ENCODE data around the gene KRTAP4-16.
A peak's percentile ranks its signal among the peaks of the same experiment; 100 is the strongest.
"Not testable (repeated sequence)": the region's sequence is repeated elsewhere in the genome, so short reads cannot be mapped to it uniquely, and the experiment has no call there.

Gene KRTAP4-16

DNA sequence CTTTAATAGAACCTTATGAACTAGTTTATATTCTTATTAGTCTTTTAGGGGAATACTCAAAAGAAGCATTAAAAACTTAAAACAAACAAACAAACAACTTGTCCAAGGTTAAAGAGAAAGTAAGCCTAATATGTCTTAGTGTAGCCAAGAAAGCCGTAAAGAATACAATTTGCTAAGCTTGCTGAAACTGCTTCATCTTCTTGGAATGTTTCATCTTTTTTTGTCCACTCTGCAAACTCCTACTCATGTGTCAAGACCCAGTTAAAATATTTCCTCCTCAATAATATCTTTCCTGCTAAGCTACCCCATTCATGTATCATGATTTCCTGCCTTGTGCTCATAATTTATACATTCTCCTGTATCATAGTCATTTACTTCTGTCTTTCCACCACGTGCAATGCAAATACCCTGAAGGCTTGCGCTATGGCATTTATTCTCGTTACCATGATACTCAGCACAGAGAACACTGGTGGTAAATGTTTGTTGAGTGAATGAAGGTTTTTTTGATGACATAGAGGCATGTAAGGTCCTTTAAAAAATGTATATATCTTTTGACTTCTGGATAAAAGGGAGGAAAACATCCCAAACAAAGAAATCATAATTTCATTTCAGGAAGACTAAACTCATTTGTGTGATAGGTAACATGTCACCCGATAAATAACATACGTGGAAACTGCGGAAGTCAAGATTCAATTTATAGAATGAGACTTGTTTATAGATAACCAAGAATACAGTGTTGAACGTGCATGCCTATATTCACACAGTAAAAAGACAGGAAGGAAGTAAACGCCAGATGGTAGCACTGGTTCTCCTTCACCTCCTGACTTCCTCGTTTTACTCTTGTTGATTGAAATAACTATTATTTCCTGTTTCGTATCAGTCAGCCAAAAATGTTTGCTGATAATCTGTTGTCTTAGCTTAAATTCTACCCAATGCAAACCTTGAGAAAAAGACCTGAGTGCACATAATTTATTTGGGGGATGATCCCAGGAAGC, 18.0 kb upstream of the KRTAP4-16 start:
- peak; percentile 44 for DNase-seq (ENCODE audit: low spot score)

- DNase-seq (ENCODE audit: low spot score): no peak
Observed at GRCh38 chr17:41118721-41119120, 16.7 kb upstream of the KRTAP4-16 start.

DNA sequence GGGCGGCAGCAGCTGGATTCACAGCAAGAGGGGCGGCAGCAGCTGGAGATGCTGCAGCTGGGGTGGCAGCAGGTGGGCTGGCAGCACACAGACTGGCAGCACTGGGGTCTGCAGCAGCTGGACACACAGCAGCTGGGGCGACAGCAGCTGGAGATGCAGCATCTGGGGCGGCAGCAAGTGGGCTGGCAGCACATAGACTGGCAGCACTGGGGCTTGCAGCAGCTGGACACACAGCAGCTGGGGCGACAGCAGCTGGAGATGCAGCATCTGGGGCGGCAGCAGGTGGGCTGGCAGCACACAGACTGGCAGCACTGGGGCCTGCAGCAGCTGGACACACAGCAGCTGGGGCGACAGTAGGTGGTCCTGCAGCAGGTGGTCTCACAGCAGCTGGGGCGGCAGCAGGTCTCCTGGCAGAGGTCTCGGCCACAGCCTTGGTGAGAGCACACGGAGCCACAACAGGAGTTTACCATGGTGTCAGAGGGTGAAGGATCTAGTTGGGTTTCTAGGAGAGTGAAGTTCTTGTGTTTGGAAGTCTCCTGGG, 15.9 kb upstream of the KRTAP4-16 start, which contains the start of gene KRTAP4-11:
TSS of gene KRTAP4-11 (minus strand) at position 528 of the 541 bp plus-strand sequence. CDS start at position 470, 58 bp downstream.
- DNase-seq (ENCODE audit: low spot score): not testable (repeated sequence)

- no peak for DNase-seq (ENCODE audit: low spot score)
Observed at GRCh38 chr17:41116297-41116696, 14.3 kb upstream of the KRTAP4-16 start.

DNA sequence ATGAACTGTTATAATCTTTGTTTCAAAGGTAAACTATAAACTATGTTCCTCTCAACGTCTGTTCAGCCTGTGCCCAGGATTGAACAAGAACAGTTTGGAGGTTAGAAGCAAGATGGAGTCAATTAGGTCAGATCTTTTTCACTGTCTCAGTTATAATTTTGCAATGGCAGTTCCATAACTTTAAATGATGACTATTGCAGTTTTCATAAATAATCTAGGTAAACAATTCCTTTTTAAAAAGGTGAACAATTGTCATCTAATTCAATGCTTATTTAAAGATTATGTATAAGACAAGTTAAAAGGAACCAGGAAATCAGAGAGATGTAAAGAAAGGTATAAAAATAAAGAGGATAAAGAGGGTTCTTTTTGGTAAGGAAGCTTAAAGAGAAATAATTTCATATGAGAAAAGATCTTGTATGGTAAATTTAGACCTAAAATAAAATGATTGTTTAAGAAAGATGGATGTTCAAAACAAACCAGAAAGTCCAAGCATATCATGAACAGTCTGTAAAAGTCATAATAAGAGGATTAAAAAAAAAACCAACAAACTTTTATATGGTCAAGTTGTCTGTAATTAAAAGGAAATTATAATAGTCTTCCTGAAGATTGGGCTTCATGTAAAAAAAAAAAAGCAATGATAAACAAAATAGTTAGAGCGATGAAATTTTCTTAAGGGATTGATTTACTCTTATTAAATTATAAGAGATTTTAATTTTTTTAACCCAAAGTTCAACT, 9.3 kb upstream of the KRTAP4-16 start:
- DNase-seq (ENCODE audit: low spot score): no peak

- not testable (repeated sequence) for DNase-seq (ENCODE audit: low spot score)
Observed at GRCh38 chr17:41108728-41109386, 6.8 kb upstream of the KRTAP4-16 start.

DNA sequence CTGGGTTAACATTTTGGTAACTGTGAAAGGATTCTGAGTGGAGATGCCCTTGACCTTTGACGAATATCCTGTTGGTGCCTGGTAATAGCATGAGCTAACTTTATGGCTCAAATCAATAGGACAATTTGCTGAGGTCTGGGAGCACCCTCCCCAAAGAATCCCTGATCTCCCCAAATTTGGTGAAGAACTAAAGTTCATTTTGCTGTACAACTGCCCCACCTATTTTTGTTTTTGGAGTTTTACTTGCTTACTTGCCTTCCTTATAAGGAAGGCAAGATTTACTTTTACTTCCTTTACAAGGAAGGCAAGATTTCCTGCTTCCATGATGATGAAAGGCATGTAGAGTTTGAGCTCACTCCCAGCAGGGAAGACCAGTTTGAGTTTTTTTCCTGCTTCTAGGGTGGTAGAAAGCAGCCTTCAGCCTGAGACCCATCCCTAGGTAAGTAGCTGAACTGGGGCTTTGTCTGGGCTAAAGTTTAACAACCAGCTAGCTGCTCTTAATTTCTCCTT, 6.0 kb upstream of the KRTAP4-16 start:
- no peak for DNase-seq (ENCODE audit: low spot score)

GRCh38 chr17:41105347-41105746, 3.3 kb upstream of the KRTAP4-16 start, which contains the start of gene KRTAP4-9:
Gene KRTAP4-9, plus strand, starts transcription at chr17:41105389. Its CDS starts 0 bp downstream, at chr17:41105389.
- DNase-seq (ENCODE audit: low spot score): not testable (repeated sequence)

GRCh38 chr17:41104386-41105038, 2.5 kb upstream of the KRTAP4-16 start:
- not testable (repeated sequence) for DNase-seq (ENCODE audit: low spot score)

GRCh38 chr17:41103896-41104295, 1.9 kb upstream of the KRTAP4-16 start:
- no peak for DNase-seq (ENCODE audit: low spot score)

DNA sequence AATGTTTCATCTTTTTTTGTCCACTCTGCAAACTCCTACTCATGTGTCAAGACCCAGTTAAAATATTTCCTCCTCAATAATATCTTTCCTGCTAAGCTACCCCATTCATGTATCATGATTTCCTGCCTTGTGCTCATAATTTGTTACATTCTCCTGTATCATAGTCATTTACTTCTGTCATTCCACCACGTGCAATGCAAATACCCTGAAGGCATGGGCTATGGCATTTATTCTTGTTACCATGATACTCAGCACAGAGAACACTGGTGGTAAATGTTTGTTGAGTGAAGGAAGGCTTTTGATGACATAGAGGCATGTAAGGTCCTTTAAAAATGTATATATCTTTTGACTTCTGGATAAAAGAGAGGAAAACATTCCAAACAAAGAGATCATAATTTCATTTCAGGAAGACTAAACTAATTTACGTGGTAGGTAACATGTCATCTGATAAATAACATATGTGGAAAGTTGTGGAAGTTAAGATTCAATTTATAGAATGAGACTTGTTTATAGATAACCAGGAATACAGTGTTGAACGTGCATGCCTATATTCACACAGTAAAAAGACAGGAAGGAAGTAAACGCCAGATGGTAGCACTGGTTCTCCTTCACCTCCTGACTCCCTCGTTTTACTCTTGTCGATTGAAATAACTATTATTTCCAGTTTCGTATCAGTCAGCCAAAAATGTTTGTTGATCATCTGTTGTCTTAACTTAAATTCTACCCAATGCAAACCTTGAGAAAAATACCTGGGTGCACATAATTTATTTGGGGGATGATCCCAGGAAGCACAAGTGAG, 2.1 kb downstream of the KRTAP4-16 start:
- DNase-seq (ENCODE audit: low spot score): not testable (repeated sequence)

- DNase-seq (ENCODE audit: low spot score): no peak
Observed at GRCh38 chr17:41098481-41098880, 3.5 kb downstream of the KRTAP4-16 start.

GRCh38 chr17:41098042-41098441, 4.0 kb downstream of the KRTAP4-16 start, which contains the start of gene KRTAP4-8:
Gene KRTAP4-8, minus strand, starts transcription at chr17:41098142. Its CDS starts 58 bp downstream, at chr17:41098084.
- DNase-seq (ENCODE audit: low spot score): no peak

DNA sequence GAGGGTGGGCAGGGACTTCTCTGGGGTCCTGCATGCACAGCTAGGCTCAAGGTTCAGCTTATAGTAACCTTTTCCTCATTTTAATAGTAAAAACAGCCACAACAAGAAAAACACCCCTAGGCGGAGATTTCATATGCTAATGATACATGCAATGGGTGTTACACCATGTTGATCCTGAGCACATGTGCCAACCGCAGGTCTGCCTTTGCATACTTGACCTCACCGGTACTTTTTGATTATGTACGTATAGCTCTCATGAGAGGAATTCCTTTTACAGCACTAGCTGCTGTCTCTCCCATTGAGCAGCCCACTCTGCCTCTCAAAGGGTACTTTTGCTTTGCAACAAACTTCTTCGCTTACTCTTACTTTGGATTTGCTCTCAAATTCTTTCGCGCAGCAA, 6.0 kb downstream of the KRTAP4-16 start:
- no peak for DNase-seq (ENCODE audit: low spot score)

GRCh38 chr17:41088760-41089352, 13.2 kb downstream of the KRTAP4-16 start:
- not testable (repeated sequence) for DNase-seq (ENCODE audit: low spot score)

GRCh38 chr17:41084100-41084856, 17.7 kb downstream of the KRTAP4-16 start, which contains the start of gene KRTAP4-7:
Gene KRTAP4-7, plus strand, starts transcription at chr17:41084150. Its CDS starts 57 bp downstream, at chr17:41084207.
- not testable (repeated sequence) for DNase-seq (ENCODE audit: low spot score)

DNA sequence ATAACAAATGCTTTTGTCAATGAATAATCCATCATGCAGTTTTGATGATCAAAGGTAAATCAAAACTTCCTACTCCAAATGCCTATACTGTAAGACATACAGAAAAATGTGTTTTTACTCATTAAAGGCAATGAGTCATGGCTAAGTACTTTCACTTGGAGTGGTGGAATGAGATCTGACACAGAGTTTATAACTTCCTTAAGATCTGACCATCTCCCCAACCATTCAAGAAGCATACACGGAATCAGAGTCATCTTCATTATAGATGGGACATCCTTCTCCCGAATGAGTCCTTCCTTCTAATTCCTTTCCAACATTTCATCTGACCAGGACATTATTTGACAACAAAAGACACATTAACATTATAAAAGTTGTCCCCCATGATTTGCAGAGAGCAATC, 18.6 kb downstream of the KRTAP4-16 start:
- DNase-seq (ENCODE audit: low spot score): not testable (repeated sequence)

GRCh38 chr17:41082626-41083025, 19.4 kb downstream of the KRTAP4-16 start:
- no peak for DNase-seq (ENCODE audit: low spot score)

GRCh38 chr17:41076788-41077187, 25.2 kb downstream of the KRTAP4-16 start:
- DNase-seq (ENCODE audit: low spot score): no peak

All from kidney capillary endothelial cell (primary cell).